ENCODE measurements around the gene PKMYT1. TPM values are rescaled to one million over a fixed set of nuclear protein-coding genes. Genes with fewer than 3 reads are reported as not detected.

Gene PKMYT1
- total RNA-seq, 4 donors from 2014 or later = 0.60 to 1.6 (median 1.1) TPM

- 0 to 1% methylated on average over 7 to 45 of the region's 68 CpGs for WGBS, 2 donors
- no peak for TF ChIP-seq POLR2A (IDR thresholded peaks at IDR 0.05)
- TF ChIP-seq CTCF (IDR thresholded peaks at IDR 0.05) = no peak
- TF ChIP-seq EP300 (IDR thresholded peaks at IDR 0.05) = no peak
- Histone ChIP-seq H3K27me3 (peaks cover 2 to 87% of the 10 kb centered on the region in 2 donors), H3K4me1 (peaks cover 0 to 73% (median 33%) of the 10 kb centered on the region in 4 donors), H3K27ac (no peak overlapping the region), H3K9me3 (no peaks in the 10 kb centered on the region), H3K36me3 (no peaks in the 10 kb centered on the region), H3K4me3 (peak overlapping the region in 2 of 4 donors; percentile 13 to 26)
- no peak for DNase-seq (ENCODE audit: low spot score in 2 of 2)
Observed at GRCh38 chr16:2964475-2965336, 15.5 kb downstream of the PKMYT1 start.

- peak within 1 kb of the TSS in 2 of 4 donors; percentile 26 to 28 for H3K4me3 ChIP-seq
- H3K27ac ChIP-seq = no peak within 1 kb of the TSS
- H3K9me3 ChIP-seq = no peaks in the 10 kb centered on the region
- TF ChIP-seq POLR2A (IDR thresholded peaks at IDR 0.05) (no peak), EP300 (IDR thresholded peaks at IDR 0.05) (no peak), CTCF (IDR thresholded peaks at IDR 0.05) (no peak)
- H3K36me3 ChIP-seq = no peaks in the 10 kb centered on the region
- no peak for DNase-seq (ENCODE audit: low spot score in 2 of 2)
- 1% methylated on average over 29 to 42 of the region's 60 CpGs for WGBS, 2 donors
- peaks cover 0 to 68% (median 32%) of the 10 kb centered on the region in 4 donors for H3K4me1 ChIP-seq
- peaks cover 2 to 95% of the 10 kb centered on the region in 2 donors for H3K27me3 ChIP-seq
Observed at GRCh38 chr16:2963723-2964474, 16.3 kb downstream of the PKMYT1 start, which contains the start of gene KREMEN2. Gene KREMEN2, plus strand, starts transcription at chr16:2964275. Its CDS starts 246 bp downstream, at chr16:2964521.

- peaks cover 2 to 98% of the 10 kb centered on the region in 2 donors for H3K27me3 ChIP-seq
- 0 to 1% methylated on average over 1 to 11 of the region's 40 CpGs for WGBS, 2 donors
Observed at GRCh38 chr16:2963074-2963722, 17.0 kb downstream of the PKMYT1 start.

GRCh38 chr16:2962334-2963073 lies 17.7 kb downstream of the PKMYT1 start:
- H3K9me3 ChIP-seq = no peaks in the 10 kb centered on the region
- no peaks in the 10 kb centered on the region for H3K36me3 ChIP-seq
- H3K27ac ChIP-seq = no peak overlapping the region
- TF ChIP-seq CTCF (IDR thresholded peaks at IDR 0.05) (no peak), POLR2A (IDR thresholded peaks at IDR 0.05) (no peak), EP300 (IDR thresholded peaks at IDR 0.05) (no peak)
- H3K27me3 ChIP-seq = peaks cover 2 to 97% of the 10 kb centered on the region in 2 donors
- 14 to 30% methylated on average over 13 to 17 of the region's 28 CpGs for WGBS, 2 donors
- H3K4me1 ChIP-seq = peaks cover 0 to 55% (median 27%) of the 10 kb centered on the region in 4 donors
- no peak for DNase-seq (ENCODE audit: low spot score in 2 of 2)
- H3K4me3 ChIP-seq = no peak overlapping the region

More at GRCh38 chr16:2963074-2963722, 17.0 kb downstream of the PKMYT1 start:
- no peak for DNase-seq (ENCODE audit: low spot score in 2 of 2)
- Histone ChIP-seq H3K9me3 (no peaks in the 10 kb centered on the region), H3K4me3 (peak overlapping the region in 1 of 4 donors; percentile 28), H3K36me3 (no peaks in the 10 kb centered on the region), H3K27ac (no peak overlapping the region), H3K4me1 (peaks cover 0 to 61% (median 29%) of the 10 kb centered on the region in 4 donors)
- TF ChIP-seq CTCF (IDR thresholded peaks at IDR 0.05) (no peak), POLR2A (IDR thresholded peaks at IDR 0.05) (no peak), EP300 (IDR thresholded peaks at IDR 0.05) (no peak)
